HCT116 (cell line): ENCODE results near the gene CRX. TPM values are rescaled to one million over a fixed set of nuclear protein-coding genes. Genes with fewer than 3 reads are reported as not detected.

Experiments used
- CTCF ChIP-seq, 3 experiments: fragments of 200-600 bp in 1 of 3; sonication (generic) in 1 of 3; IDR thresholded peaks in 2 of 3; conservative IDR thresholded peaks in 1 of 3; 2 replicates each; pipeline ENCODE4 v1.5.1; 2012 to 2017; ENCODE audit warnings: low read depth in 2 of 3, low read length in 2 of 3, antibody characterized with exemption in 1 of 3, borderline replicate concordance in 1 of 3, control low read depth in 1 of 3, mild to moderate bottlenecking in 1 of 3, mixed read lengths in 1 of 3, mixed run types in 1 of 3, moderate library complexity in 1 of 3; ENCODE audit not compliant: insufficient read depth in 1 of 3
- YY1 ChIP-seq: IDR thresholded peaks from 2 replicates; pipeline ENCODE4 v1.6.1; 2011; ENCODE audit warnings: low read length, low read depth, moderate library complexity, mild to moderate bottlenecking; ENCODE audit not compliant: insufficient replicate concordance; ENCODE audit errors: extremely low read depth
- total RNA-seq: library from RNA; stranded (reverse); gene quantifications from one replicate; pipeline ENCODE4 v1.2.1, GENCODE V29; 2021; ENCODE audit not compliant: unreplicated experiment

CRX gene
- total RNA-seq, 1 experiment from 2014 or later: not detected

GRCh38 chr19:47891923-47892666 lies 70.4 kb downstream of the CRX start (continued):
- no peak for TF ChIP-seq CTCF (IDR thresholded peaks at IDR 0.05 in 2 of 3, conservative IDR thresholded peaks at IDR 0.05 in 1 of 3; ENCODE audit: borderline replicate concordance in 1 of 3, insufficient read depth in 1 of 3, low read depth in 2 of 3, low read length in 2 of 3)
- TF ChIP-seq YY1: no peak

Other genes starting within 250 kb of the CRX start
- gene ZNF541, start 248.8 kb upstream of the CRX start, total RNA-seq: not detected
- 11.3 TPM for gene BICRA, start 212.8 kb upstream of the CRX start, total RNA-seq
- 60.5 TPM for gene EHD2, start 108.5 kb upstream of the CRX start, total RNA-seq
- 322 TPM for gene NOP53, start 76.4 kb upstream of the CRX start, total RNA-seq
- 181 TPM for gene SELENOW, start 43.2 kb upstream of the CRX start, total RNA-seq
- not detected for gene TPRX1, start 17.4 kb upstream of the CRX start, total RNA-seq
- not detected for gene TPRX2, start 37.3 kb downstream of the CRX start, total RNA-seq
- gene SULT2A1, start 64.4 kb downstream of the CRX start, total RNA-seq: 0.27 TPM
- gene BSPH1, start 170.2 kb downstream of the CRX start, total RNA-seq: not detected
- not detected for gene ELSPBP1, start 172.7 kb downstream of the CRX start, total RNA-seq
- gene CABP5, start 222.1 kb downstream of the CRX start, total RNA-seq: not detected